ENCODE data around the gene INSR. TPM values are rescaled to one million over a fixed set of nuclear protein-coding genes. Genes with fewer than 3 reads are reported as not detected.

The INSR gene
- total and polyA plus RNA-seq, 2 of the 8 experiments (the other 6 are each of a cell fraction or from before 2014, with no cell fraction given), result 13.1 to 48.7 TPM

- FAIRE-seq, result no peak
These were observed 76.4 kb downstream of the INSR start for GRCh38 chr19:7217861-7218260.

More at GRCh38 chr19:7217861-7218260, 76.4 kb downstream of the INSR start:
- 0 out of 2 replicates have a peak, but pooled peaks cover 2% of the 10 kb centered on the region for H3K79me1 ChIP-seq (ENCODE audit: low read depth, low read length)
- no peak overlapping the region for H4K8ac ChIP-seq (ENCODE audit: extremely low read depth, insufficient read depth, low read length)
- no peak overlapping the region for H2BK15ac ChIP-seq (ENCODE audit: low read length)
- no peak overlapping the region for H3K56ac ChIP-seq (replicated peaks; ENCODE audit: insufficient read length, low read depth, low read length)
- POLR2A ChIA-PET (ENCODE audit: partially characterized antibody), result no interaction called here
- no peak overlapping the region for H3K23ac ChIP-seq (ENCODE audit: insufficient read length)
- no peak overlapping the region for H3K14ac ChIP-seq (ENCODE audit: insufficient read length)
- CTCF ChIA-PET (ENCODE audit: partially characterized antibody), result interaction anchor here (0.6 kb wide), 1 partner anchor 22 kb away, joined by 3 read pairs; no protein-coding TSS in a partner anchor
- H3K23me2 ChIP-seq (ENCODE audit: low read depth, low read length), result peaks cover 1% of the 10 kb centered on the region; the same call in 1 of the 2 replicates
- TF ChIP-seq EP300 (IDR thresholded peaks at IDR 0.05; ENCODE audit: borderline replicate concordance in 1 of 2, low read depth in 2 of 2, low read length in 2 of 2) (no peak), ATF3 (IDR thresholded peaks at IDR 0.05; ENCODE audit: insufficient read depth, low read depth, low read length) (no peak), E2F6 (IDR thresholded peaks at IDR 0.05) (no peak), KDM4A (IDR thresholded peaks at IDR 0.05; ENCODE audit: low read depth, low read length, severe bottlenecking) (no peak)
- no peak overlapping the region for H3K4me2 ChIP-seq (ENCODE audit: insufficient read depth in 1 of 2, low read depth in 2 of 2, low read length in 2 of 2)
- H3K36me3 ChIP-seq (ENCODE audit: control insufficient read depth in 2 of 4, insufficient read depth in 4 of 4, low read length in 3 of 4), result no peaks in the 10 kb centered on the region; a peak in 1 of 8 replicates
- no peak overlapping the region for H2BK120ac ChIP-seq (replicated peaks; ENCODE audit: low read depth, low read length)
- no peak overlapping the region for H4K91ac ChIP-seq (replicated peaks; ENCODE audit: insufficient read length, low read length)
- H3K79me2 ChIP-seq (ENCODE audit: control insufficient read depth in 1 of 2, insufficient read depth in 2 of 2, low read length in 2 of 2), result peaks cover 0 to 14% of the 10 kb centered on the region in 2 experiments; a peak in 1 of 4 replicates
- H2BK12ac ChIP-seq (ENCODE audit: low read depth, low read length), result no peak overlapping the region
- H3K27ac ChIP-seq (ENCODE audit: low read depth, low read length), result no peak overlapping the region
- peaks cover 2 to 6% (median 4%) of the 10 kb centered on the region in 4 experiments; a peak in 6 of 7 replicates for H3K4me1 ChIP-seq (replicated peaks in 1 of 4; ENCODE audit: control insufficient read depth in 3 of 4, insufficient read depth in 4 of 4, low read length in 3 of 4)
- H3K4ac ChIP-seq (replicated peaks; ENCODE audit: insufficient read length, low read depth, low read length), result no peak overlapping the region
- no peak overlapping the region for H4K5ac ChIP-seq (ENCODE audit: insufficient read length, low read depth, low read length)
- no peaks in the 10 kb centered on the region for H3K9me3 ChIP-seq (ENCODE audit: insufficient read depth in 2 of 2, low read depth in 1 of 2, low read length in 1 of 2)
- no peak overlapping the region for H2AFZ ChIP-seq (ENCODE audit: low read length)
- whole genome bisulfite sequencing, 2 experiments (ENCODE audit: extremely low coverage in 1 of 2, insufficient coverage in 1 of 2, insufficient read length in 1 of 2, insufficient replicate concordance in 2 of 2, low coverage in 1 of 2, low lambda C conversion rate in 2 of 2, missing lambda C conversion rate in 1 of 2), result 86% methylated on average over 6 of the region's 6 CpGs; no CpG with 5 or more reads in 1 of the 2 experiments
- H2AK5ac ChIP-seq (ENCODE audit: low read depth, low read length), result no peak overlapping the region
- H3K18ac ChIP-seq (ENCODE audit: extremely low read depth, low read length), result no peak overlapping the region
- H2BK20ac ChIP-seq (ENCODE audit: low read length), result no peak overlapping the region
- H4K20me1 ChIP-seq (replicated peaks in 1 of 2; ENCODE audit: control insufficient read depth in 1 of 2, insufficient read depth in 2 of 2, low read length in 2 of 2), result peaks cover 2 to 5% of the 10 kb centered on the region in 2 experiments
- no peak overlapping the region for H3K9ac ChIP-seq (replicated peaks in 1 of 4; ENCODE audit: extremely low read depth in 1 of 4, low read depth in 3 of 4, low read length in 3 of 4)
- H3K4me3 ChIP-seq (ENCODE audit: extremely low read depth in 1 of 4, insufficient read depth in 2 of 4, low read depth in 3 of 4, low read length in 4 of 4), result no peak overlapping the region
- no peak overlapping the region for H2BK5ac ChIP-seq (ENCODE audit: low read depth, low read length)
- no peaks in the 10 kb centered on the region for H3K27me3 ChIP-seq (replicated peaks in 1 of 4; ENCODE audit: control insufficient read depth in 3 of 4, extremely low read depth in 1 of 4, insufficient read depth in 3 of 4, low read length in 3 of 4)
- no peak for DNase-seq (ENCODE audit: low read depth in 1 of 2, low spot score in 2 of 2)

Measured in H1 (cell line).